ENCODE measurements around the gene GDF15. TPM values are rescaled to one million over a fixed set of nuclear protein-coding genes. Genes with fewer than 3 reads are reported as not detected.
A peak's percentile ranks its signal among the peaks of the same experiment; 100 is the strongest.

The GDF15 gene
- total and polyA plus RNA-seq, 11 donors: 0.33 to 5.7 (median 0.93) TPM

DNA sequence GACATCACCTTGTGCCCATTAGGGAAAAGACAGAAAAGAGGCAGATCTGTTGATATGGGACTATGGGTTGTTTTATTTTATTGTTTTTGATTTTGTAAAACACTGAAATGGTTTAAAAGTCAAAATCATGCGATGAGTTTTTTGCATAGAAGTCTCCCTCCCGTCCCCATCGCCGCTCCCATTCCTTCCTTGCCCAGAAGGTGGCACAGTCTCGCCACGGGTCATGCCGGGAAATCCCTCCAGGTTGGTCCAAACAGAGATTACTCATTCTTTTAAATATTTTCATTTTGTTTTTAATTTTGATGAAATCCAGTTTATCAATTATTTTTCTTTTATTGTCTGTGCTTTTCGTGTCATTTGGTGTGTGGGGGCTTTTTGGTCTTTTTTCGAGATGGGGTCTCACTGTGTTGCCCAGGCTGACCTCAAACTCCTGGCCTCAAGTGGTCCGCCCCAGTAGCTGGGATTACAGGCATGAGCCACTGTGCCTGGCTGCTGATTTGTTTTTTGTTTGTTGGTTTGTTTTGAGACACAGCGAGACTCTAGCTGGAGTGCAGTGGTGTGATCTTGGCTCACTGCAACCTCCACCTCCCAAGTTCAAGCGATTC, 36.3 kb upstream of the GDF15 start:
- intact Hi-C loops (cut with DNase I): loop anchor here (1.0 to 5.0 kb wide), 6 partner anchors 38 to 63 kb away; partner anchors contain the start of gene GDF15 (in 2 of the 10)
- Histone ChIP-seq H3K9me3 (no peaks in the 10 kb centered on the region), H3K4me1 (peaks cover 0 to 3% (median 0%) of the 10 kb centered on the region in 12 donors), H3K27ac (no peak overlapping the region), H3K36me3 (peaks cover 0 to 33% (median 6%) of the 10 kb centered on the region in 9 donors), H3K27me3 (no peaks in the 10 kb centered on the region), H3K4me3 (no peak overlapping the region)
- 60 to 62% (median 60%) methylated on average over 12 of the region's 12 CpGs for WGBS, 4 donors
- TF ChIP-seq CTCF (IDR thresholded peaks at IDR 0.05) (peak; percentile 63 to 83 (median 71)), POLR2A (IDR thresholded peaks at IDR 0.05) (no peak)
- peak in 2 of 4 donors; percentile 64 to 67 for ATAC-seq
- peak in 4 of 5 donors; percentile 45 to 59 (median 46) for DNase-seq

DNA sequence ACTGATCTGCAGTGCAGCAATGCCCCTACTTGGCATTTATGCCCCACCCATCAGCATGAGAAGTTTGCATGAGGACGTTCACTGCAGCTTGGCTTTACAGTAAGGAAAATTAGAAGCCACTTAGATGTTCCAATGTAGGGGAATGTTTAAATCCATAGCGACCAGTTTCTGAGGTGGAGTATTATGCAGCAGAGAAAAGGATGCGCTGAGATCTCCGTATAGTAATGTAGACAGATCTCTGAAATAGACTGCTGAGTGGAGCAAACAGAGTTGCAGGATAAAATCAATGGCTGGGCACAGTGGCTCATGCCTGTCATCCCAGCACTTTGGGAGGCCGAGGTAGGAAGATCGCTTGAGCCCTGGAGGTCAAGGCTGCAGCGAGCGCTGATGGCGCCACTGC, 35.5 kb upstream of the GDF15 start:
- 82 to 93% (median 85%) methylated on average over 9 of the region's 9 CpGs for WGBS, 4 donors
- intact Hi-C loops (cut with DNase I): loop anchor here in 3 of 10 donors (2.0 to 5.0 kb wide), 2 partner anchors 37 to 60 kb away; partner anchors contain the start of gene GDF15 (in 2 of the 3)
- Histone ChIP-seq H3K4me3 (no peak overlapping the region), H3K27ac (no peak overlapping the region), H3K9me3 (no peaks in the 10 kb centered on the region), H3K4me1 (peaks cover 0 to 3% (median 0%) of the 10 kb centered on the region in 12 donors), H3K36me3 (peaks cover 0 to 26% (median 9%) of the 10 kb centered on the region in 9 donors), H3K27me3 (no peaks in the 10 kb centered on the region)
- ATAC-seq: no peak
- TF ChIP-seq POLR2A (IDR thresholded peaks at IDR 0.05) (no peak), CTCF (IDR thresholded peaks at IDR 0.05) (no peak)
- DNase-seq: no peak

GRCh38 chr19:18351544-18351943, 34.4 kb upstream of the GDF15 start:
- WGBS, 4 donors: 92 to 95% (median 94%) methylated on average over 7 of the region's 7 CpGs
- no peak overlapping the region for H3K27ac ChIP-seq
- peaks cover 0 to 29% (median 17%) of the 10 kb centered on the region in 9 donors for H3K36me3 ChIP-seq

More at GRCh38 chr19:18351544-18351943, 34.4 kb upstream of the GDF15 start:
- Histone ChIP-seq H3K27me3 (no peaks in the 10 kb centered on the region), H3K4me1 (peaks cover 0 to 3% (median 0%) of the 10 kb centered on the region in 12 donors), H3K9me3 (no peaks in the 10 kb centered on the region), H3K4me3 (no peak overlapping the region)
- ATAC-seq: no peak
- intact Hi-C loops (cut with DNase I): loop anchor here in 3 of 10 donors (2.0 to 5.0 kb wide), 2 partner anchors 36 to 59 kb away; partner anchors contain the start of gene GDF15 (in 2 of the 3)
- TF ChIP-seq POLR2A (IDR thresholded peaks at IDR 0.05) (no peak), CTCF (IDR thresholded peaks at IDR 0.05) (no peak)
- DNase-seq: no peak

Data from heart left ventricle (tissue), 16 donors.